K562 (cell line): ENCODE results near the gene TIGD4. TPM values are rescaled to one million over a fixed set of nuclear protein-coding genes. Genes with fewer than 3 reads are reported as not detected.

Source experiments
- ATAC-seq: fragments of 200-7000 bp; cut with Tn5 transposase; 3 replicates; pipeline ENCODE4 v1.9.1; 2020; ENCODE audit warnings: moderate library complexity
- BruUV-seq: library from RNA; stranded (reverse); fragments of 400-500 nt; replicated peaks from 2 replicates; lab custom pipeline; 2021; lab: Mats Ljungman, UMichigan
- CTCF ChIA-PET: fragments of 300-600 bp; formaldehyde crosslinking; extraction: SDS; loops from one replicate; lab custom pipeline; 2021; ENCODE audit warnings: low intra/inter-chr PET ratio; lab: Yijun Ruan, JAX
- POLR2A ChIA-PET: fragments of 300-600, 350-650 bp; sonication (Branson Sonifier 250); formaldehyde crosslinking; extraction: SDS; loops from one replicate; lab custom pipeline; 2021; ENCODE audit warnings: antibody characterized with exemption, inconsistent platforms; lab: Yijun Ruan, JAX
- DNase-seq, 4 experiments: peaks; one replicate each; pipeline versions ENCODE4 v3.0.0 to v3.0.0-alpha.2; 2011 to 2018; ENCODE audit warnings: low spot score in 3 of 4, mixed read lengths in 3 of 4; ENCODE audit errors: extremely low read depth in 1 of 4
- FAIRE-seq: peaks from 2 replicates; lab custom pipeline; 2011; peaks lifted over from hg19 to GRCh38; lab: Jason Lieb, UNC
- H2AFZ ChIP-seq: 2 replicates; pipeline ENCODE4 v1.6.0; 2011; ENCODE audit warnings: low read depth, low read length, control low read depth, inconsistent platforms
- H3K27ac ChIP-seq: fragments of 200-600 bp; 3 replicates; pipeline ENCODE4 v1.8.0; 2011; ENCODE audit warnings: low read depth, mild to moderate bottlenecking, control low read depth, inconsistent platforms, low read length, moderate library complexity, mixed read lengths; ENCODE audit errors: extremely low read depth
- H3K27me3 ChIP-seq, 2 experiments: fragments of 300-600 bp in 1 of 2; 2 replicates in 1 of 2; 3 replicates in 1 of 2; pipeline versions ENCODE4 v1.6.0 to v1.8.0; 2011; ENCODE audit warnings: inconsistent platforms in 2 of 2, low read length in 2 of 2, mild to moderate bottlenecking in 1 of 2, mixed read lengths in 1 of 2, moderate library complexity in 1 of 2; ENCODE audit not compliant: control insufficient read depth in 2 of 2, insufficient read depth in 2 of 2
- H3K36me3 ChIP-seq: fragments of 300-600 bp; 3 replicates; pipeline ENCODE4 v1.8.0; 2011; ENCODE audit warnings: mild to moderate bottlenecking, low read length, inconsistent platforms; ENCODE audit not compliant: control insufficient read depth, insufficient read depth
- H3K4me1 ChIP-seq, 2 experiments: fragments of 200-600 bp in 1 of 2; replicated peaks in 1 of 2; 2 replicates in 1 of 2; 3 replicates in 1 of 2; pipeline versions ENCODE4 v1.5.1 to v1.8.0; 2011; ENCODE audit warnings: inconsistent platforms in 2 of 2, low read length in 2 of 2, mild to moderate bottlenecking in 1 of 2, mixed read lengths in 1 of 2, moderate library complexity in 1 of 2; ENCODE audit not compliant: control insufficient read depth in 2 of 2, insufficient read depth in 2 of 2
- H3K4me2 ChIP-seq: 2 replicates; pipeline ENCODE4 v1.6.1; 2011; ENCODE audit warnings: low read length, control low read depth, inconsistent platforms, mixed read lengths; ENCODE audit not compliant: insufficient read depth
- H3K4me3 ChIP-seq: fragments of 200-600 bp; sonication (generic), shearing (Covaris generic); 2 replicates; pipeline ENCODE4 v1.5.1; 2016; ENCODE audit warnings: control low read depth, inconsistent platforms
- H3K79me2 ChIP-seq: fragments of 200-600 bp; 3 replicates; pipeline ENCODE4 v1.8.0; 2011; ENCODE audit warnings: low read length, inconsistent platforms; ENCODE audit not compliant: control insufficient read depth, insufficient read depth
- H3K9ac ChIP-seq, 2 experiments: 2 replicates each; pipeline versions ENCODE4 v1.6.0 to v1.6.1; 2011; ENCODE audit warnings: low read depth in 2 of 2, low read length in 2 of 2, control low read depth in 1 of 2, inconsistent platforms in 1 of 2, mild to moderate bottlenecking in 1 of 2, mixed read lengths in 1 of 2; ENCODE audit not compliant: insufficient read depth in 1 of 2
- H3K9me1 ChIP-seq: one replicate; pipeline ENCODE4 v1.6.0; 2011; ENCODE audit warnings: inconsistent platforms, mild to moderate bottlenecking, low read length, moderate library complexity; ENCODE audit not compliant: control insufficient read depth, insufficient read depth
- H3K9me3 ChIP-seq: replicated peaks from 2 replicates; pipeline ENCODE4 v1.5.1; 2011; ENCODE audit warnings: low read depth, low read length, inconsistent platforms; ENCODE audit not compliant: control insufficient read depth, insufficient read depth
- H4K20me1 ChIP-seq: replicated peaks from 2 replicates; pipeline ENCODE4 v1.6.1; 2011; ENCODE audit warnings: low read length, inconsistent platforms, mixed read lengths; ENCODE audit not compliant: control insufficient read depth, insufficient read depth
- BRCA1 ChIP-seq, 2 experiments: fragments of 450-650 bp in 1 of 2; sonication (generic) in 1 of 2; formaldehyde crosslinking in 1 of 2; IDR thresholded peaks; 2 replicates each; pipeline versions ENCODE4 v1.5.0 to v1.6.1; 2017 to 2020; ENCODE audit warnings: mild to moderate bottlenecking in 1 of 2, missing genetic modification reagents in 1 of 2
- BRF2 ChIP-seq: IDR thresholded peaks from 3 replicates; pipeline ENCODE4 v1.6.1; 2011; ENCODE audit warnings: borderline replicate concordance, mild to moderate bottlenecking; ENCODE audit not compliant: insufficient read length, insufficient read depth
- CCNT2 ChIP-seq: IDR thresholded peaks from 2 replicates; pipeline ENCODE4 v1.6.1; 2011; ENCODE audit warnings: borderline replicate concordance, low read depth, mild to moderate bottlenecking, moderate library complexity, mixed read lengths, low read length; ENCODE audit not compliant: insufficient read length; ENCODE audit errors: extremely low read depth
- DLX4 ChIP-seq: fragments of 250-450 bp; sonication (Bioruptor Pico); IDR thresholded peaks from 2 replicates; pipeline ENCODE4 v1.6.1; 2021; ENCODE audit warnings: mild to moderate bottlenecking
- USF1 ChIP-seq: sonication (generic); formaldehyde crosslinking; IDR thresholded peaks from 2 replicates; pipeline ENCODE4 v1.9.0; 2022; ENCODE audit warnings: mild to moderate bottlenecking, missing genetic modification reagents
- VEZF1 ChIP-seq: fragments of 200-800 bp; sonication (Bioruptor generic); IDR thresholded peaks from 2 replicates; pipeline ENCODE4 v1.6.1; 2017; ENCODE audit warnings: missing genetic modification characterization, missing compliant biosample characterization
- XRCC5 ChIP-seq: fragments of 200-400 bp; formaldehyde crosslinking; IDR thresholded peaks from 2 replicates; pipeline ENCODE4 v1.6.1; 2017; ENCODE audit warnings: low read depth, mild to moderate bottlenecking, low read length
- ZFP36 ChIP-seq: fragments of 150-350 bp; IDR thresholded peaks from 2 replicates; pipeline ENCODE4 v1.6.1; 2018; ENCODE audit warnings: low read length, low read depth; ENCODE audit not compliant: partially characterized antibody
- ZSCAN29 ChIP-seq: fragments of 450-650 bp; IDR thresholded peaks from 2 replicates; pipeline ENCODE4 v1.6.1; 2017
- ZSCAN32 ChIP-seq: fragments of 450-650 bp; formaldehyde crosslinking; IDR thresholded peaks from 2 replicates; pipeline ENCODE4 v1.4.0; 2020; ENCODE audit warnings: mild to moderate bottlenecking, moderate library complexity
- WGBS: fragments of 100-300 bp; shearing (Covaris generic); methylation state at CpG from one replicate; pipeline ENCODE4 v1.1.6; 2016; ENCODE audit warnings: low coverage, mixed read lengths; ENCODE audit not compliant: insufficient coverage; ENCODE audit errors: missing lambda C conversion rate; 5-methylcytosine and 5-hydroxymethylcytosine counted together
- in situ Hi-C: fragments of 300-500 bp; cut with MboI; formaldehyde crosslinking; loops from 4 replicates; pipeline ENCODE4 v1.15.0; 2018; ENCODE audit warnings: inconsistent platforms, mixed read lengths
- intact Hi-C: fragments of 100-400 bp; cut with micrococcal nuclease; formaldehyde crosslinking; loops from 2 replicates; pipeline ENCODE4 v1.14.2; 2022
- polyA plus RNA-seq, 8 experiments: library from polyadenylated mRNA; depleted of rRNA in 4 of 8; stranded (reverse) in 5 of 8; unstranded in 3 of 8; fragments of >200 nt; fragmentation: Nextera tagmentation in 2 of 8; fragmentation: Illumina TruSeq in 1 of 8; extraction: Ambion mirVana in 2 of 8; extraction: Trizol in 1 of 8; gene quantifications; 2 replicates each; pipeline versions ENCODE4 v1.2.1 to v1.2.3, GENCODE V29; 2011 to 2014; ENCODE audit warnings: inconsistent platforms in 1 of 8, missing spikeins in 1 of 8
- total RNA-seq, 7 experiments: library from RNA; depleted of rRNA in 6 of 7; stranded (reverse); fragments of >200 nt in 6 of 7; fragmentation: Illumina TruSeq in 2 of 7; extraction: Trizol in 2 of 7; gene quantifications; 2 replicates each; pipeline versions ENCODE4 v1.2.1 to v1.2.3, GENCODE V29; 2011 to 2021; ENCODE audit warnings: low replicate concordance in 1 of 7

The TIGD4 gene
- total and polyA plus RNA-seq, 9 of the 15 experiments (the other 6 are each of a cell fraction or from before 2014, with no cell fraction given), result 0.07 to 0.28 (median 0.18) TPM

DNA sequence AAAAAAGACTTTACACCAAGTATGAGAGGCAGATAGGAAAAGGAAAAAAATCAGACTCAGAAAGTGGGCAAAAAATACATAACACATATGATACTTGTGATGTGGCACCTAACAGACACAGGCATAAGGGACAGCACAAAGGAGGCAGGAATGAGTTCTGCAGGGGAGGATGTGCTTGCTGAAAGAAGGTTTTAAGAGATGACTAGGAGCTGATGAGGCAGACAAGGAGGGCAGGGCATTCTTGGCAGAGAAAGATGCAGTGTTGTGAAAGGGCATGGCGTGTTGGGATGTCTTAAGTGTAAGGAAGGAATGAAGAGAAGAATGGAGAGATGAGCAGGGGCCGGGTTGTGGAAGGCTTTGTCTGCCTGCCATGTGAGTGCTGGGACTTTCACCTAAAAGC, 50.1 kb downstream of the TIGD4 start:
- no peak for TF ChIP-seq USF1 (CRISPR knock-in tag)
- TF ChIP-seq CCNT2, result no peak
- TF ChIP-seq VEZF1, result no peak
- TF ChIP-seq BRF2, result no peak
- no peak for TF ChIP-seq ZSCAN29
- TF ChIP-seq ZSCAN32 (CRISPR knock-in tag), result no peak
- no peak for TF ChIP-seq BRCA1 (IDR thresholded peaks at IDR 0.05)
- TF ChIP-seq BRCA1 (CRISPR knock-in tag; IDR thresholded peaks at IDR 0.05), result no peak
- no peak for TF ChIP-seq ZFP36
- TF ChIP-seq DLX4 (CRISPR knock-in tag), result no peak
- no peak for TF ChIP-seq XRCC5
- in situ Hi-C loops, result no loop called here
- Histone ChIP-seq H3K36me3 (no peaks in the 10 kb centered on the region), H3K4me2 (no peak overlapping the region), H4K20me1 (no peaks in the 10 kb centered on the region), H3K27ac (no peak overlapping the region), H3K9me1 (no peaks in the 10 kb centered on the region), H3K9me3 (no peaks in the 10 kb centered on the region), H3K9ac (no peak overlapping the region), H3K4me3 (no peak overlapping the region), H3K27me3 (peaks cover 3 to 8% of the 10 kb centered on the region in 2 experiments; a peak in 4 of 5 replicates), H3K79me2 (no peaks in the 10 kb centered on the region), H2AFZ (no peak overlapping the region), H3K4me1 (no peaks in the 10 kb centered on the region)
- DNase-seq (no peak), ATAC-seq (no peak), FAIRE-seq (no peak)
- WGBS, result 0% methylated on average over 2 of the region's 2 CpGs
- intact Hi-C loops, result no loop called here
- POLR2A ChIA-PET, result no interaction called here
- CTCF ChIA-PET, result no interaction called here
- BruUV-seq, result no TSS peak
